GM06990 (cell line): ENCODE measurements around the gene LCE5A.
"Not testable (repeated sequence)": the region's sequence is repeated elsewhere in the genome, so short reads cannot be mapped to it uniquely, and the experiment has no call there.

ENCODE experiments used
- DNase-seq: peaks from one replicate; pipeline ENCODE4 v3.0.0-alpha.2; 2011; ENCODE audit not compliant: insufficient read length; ENCODE audit errors: extremely low read depth
- H3K27me3 ChIP-seq: replicated peaks from 2 replicates; pipeline ENCODE4 v1.6.0; 2011; ENCODE audit warnings: low read length; ENCODE audit not compliant: control insufficient read depth, insufficient read depth
- H3K36me3 ChIP-seq: 2 replicates; pipeline ENCODE4 v1.5.1; 2011; ENCODE audit warnings: low read length; ENCODE audit not compliant: control insufficient read depth, insufficient read depth
- H3K4me3 ChIP-seq: replicated peaks from 2 replicates; pipeline ENCODE4 v1.5.1; 2011; ENCODE audit warnings: low read depth, mild to moderate bottlenecking, control low read depth, low read length
- CTCF ChIP-seq: IDR thresholded peaks from 2 replicates; pipeline ENCODE4 v1.5.1; 2011; ENCODE audit warnings: low read length, control low read depth, mild to moderate bottlenecking, inconsistent platforms; ENCODE audit not compliant: insufficient read depth, poor library complexity, severe bottlenecking

Gene LCE5A

GRCh38 chr1:152479792-152480595, 30.6 kb upstream of the LCE5A start:
- no peak overlapping the region for H3K4me3 ChIP-seq
- DNase-seq, result no peak
- peak; percentile 74 for TF ChIP-seq CTCF
- H3K27me3 ChIP-seq, result no peaks in the 10 kb centered on the region
- no peaks in the 10 kb centered on the region for H3K36me3 ChIP-seq

DNA sequence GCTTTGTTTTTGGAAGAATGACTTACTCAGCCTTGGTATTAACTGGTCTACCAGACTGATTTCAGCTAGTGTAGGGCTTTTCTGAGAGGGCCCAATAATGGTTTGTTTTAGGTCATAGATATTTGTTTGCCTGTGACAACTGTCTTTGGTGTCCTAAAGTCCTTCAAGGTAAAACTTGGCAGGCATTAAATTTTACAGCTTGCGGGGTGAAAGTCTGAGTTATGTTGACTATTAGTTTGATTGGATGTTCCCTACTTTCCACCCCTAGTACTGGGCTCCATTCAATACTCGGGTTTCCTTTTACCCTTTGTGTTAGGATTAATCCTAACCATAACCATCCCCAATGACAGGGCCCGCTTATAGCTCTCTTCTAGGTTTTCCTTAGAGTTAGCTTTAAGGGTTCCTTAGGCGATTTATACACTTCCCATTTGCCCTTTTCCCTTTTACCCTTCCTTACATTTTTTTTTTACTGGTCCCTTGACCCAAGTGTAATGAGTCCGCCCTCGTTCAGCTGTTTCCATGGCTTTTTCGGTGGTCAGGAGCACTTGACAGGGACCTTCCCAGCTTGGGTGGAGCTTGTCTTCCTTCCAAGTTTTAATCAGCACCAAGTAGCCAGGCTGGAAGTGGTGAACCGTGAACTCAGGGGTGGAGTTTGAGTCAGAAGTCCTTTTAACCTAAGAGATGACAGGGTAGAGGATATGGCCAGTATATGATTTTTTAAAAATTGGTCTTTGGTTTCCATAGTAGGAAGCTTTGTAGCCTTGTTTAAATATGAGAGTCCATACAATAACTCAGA, 28.5 kb upstream of the LCE5A start:
- no peak for TF ChIP-seq CTCF
- DNase-seq, result no peak
- Histone ChIP-seq H3K36me3 (no peaks in the 10 kb centered on the region), H3K4me3 (no peak overlapping the region), H3K27me3 (no peaks in the 10 kb centered on the region; the same call in 1 of the 2 replicates)

DNA sequence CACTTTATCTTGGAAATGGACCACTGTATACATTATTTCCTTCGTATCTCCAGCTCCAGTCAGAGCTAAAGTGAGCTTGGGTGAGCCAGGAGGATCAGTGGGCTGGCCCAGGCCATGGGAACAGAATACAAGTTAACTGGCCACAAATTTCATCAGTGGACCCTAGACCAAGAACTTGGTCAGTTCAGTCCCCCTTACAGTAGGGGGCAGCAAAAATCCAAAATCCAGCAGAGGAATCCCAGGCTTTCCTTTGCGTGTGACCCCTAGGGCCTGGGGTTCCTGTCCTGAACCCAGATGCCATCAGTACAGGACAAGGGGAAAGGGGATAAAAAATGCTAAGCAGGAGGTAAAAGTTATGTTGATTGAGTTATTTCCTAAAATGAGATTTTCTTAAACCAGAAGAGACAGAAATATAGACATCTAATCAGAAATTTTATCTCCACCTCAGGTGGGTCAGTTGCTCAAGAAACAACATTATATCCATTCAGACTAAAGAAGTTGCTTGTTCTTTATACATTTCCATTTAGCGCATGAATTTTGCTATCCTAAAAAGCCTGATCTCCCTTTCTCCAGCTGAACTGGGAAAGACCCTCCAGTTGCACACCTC, 24.1 kb upstream of the LCE5A start:
- H3K27me3 ChIP-seq, result no peaks in the 10 kb centered on the region; the same call in 1 of the 2 replicates
- peak; percentile 60 for TF ChIP-seq CTCF
- DNase-seq, result no peak
- no peaks in the 10 kb centered on the region for H3K36me3 ChIP-seq
- no peak overlapping the region for H3K4me3 ChIP-seq

DNA sequence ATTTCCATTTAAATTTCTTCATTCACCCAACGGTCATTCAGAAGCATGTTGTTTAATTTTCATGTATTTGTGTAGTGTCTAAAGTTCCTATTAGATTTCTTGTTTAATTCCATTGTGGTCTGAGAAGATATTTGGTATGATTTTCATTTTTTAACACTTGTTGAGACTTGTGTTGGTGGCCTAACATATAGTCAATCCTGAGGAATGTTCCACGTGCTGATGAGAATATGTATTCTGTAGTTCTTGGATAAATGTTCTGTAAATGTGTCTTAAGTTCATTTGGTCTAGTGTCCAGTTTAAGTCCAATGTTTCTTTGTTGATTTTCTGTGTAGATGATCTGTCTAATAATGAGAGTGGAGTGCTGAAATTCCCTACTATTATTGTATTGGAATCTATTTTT, 22.7 kb upstream of the LCE5A start:
- TF ChIP-seq CTCF, result no peak
- Histone ChIP-seq H3K4me3 (no peak overlapping the region), H3K27me3 (no peaks in the 10 kb centered on the region; the same call in 1 of the 2 replicates), H3K36me3 (no peaks in the 10 kb centered on the region)
- DNase-seq, result no peak

DNA sequence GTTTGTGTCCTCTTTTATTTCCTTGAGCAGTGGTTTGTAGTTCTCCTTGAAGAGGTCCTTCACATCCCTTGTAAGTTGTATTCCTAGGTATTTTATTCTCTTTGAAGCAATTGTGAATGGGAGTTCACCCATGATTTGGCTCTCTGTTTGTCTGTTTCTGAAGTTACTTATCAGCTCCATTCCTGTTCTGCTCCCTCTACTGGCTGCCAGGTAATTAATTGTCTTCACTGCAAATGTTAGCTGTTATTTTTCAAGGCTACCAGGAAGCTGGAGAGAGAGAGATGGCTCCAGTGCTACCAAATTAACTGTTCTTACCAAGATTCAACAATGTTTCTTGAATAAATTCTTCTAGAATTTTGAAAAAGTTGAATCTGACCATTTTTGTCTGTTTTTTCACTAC, 19.1 kb upstream of the LCE5A start:
- not testable (repeated sequence) for DNase-seq, H3K4me3 ChIP-seq, H3K27me3 ChIP-seq, H3K36me3 ChIP-seq
- peak; percentile 14 for TF ChIP-seq CTCF
